Measurements from ENCODE around the gene SPTSSA.
"Not testable (repeated sequence)": the region's sequence is repeated elsewhere in the genome, so short reads cannot be mapped to it uniquely, and the experiment has no call there.

The SPTSSA gene

GRCh38 chr14:34470319-34470718 lies 8.3 kb upstream of the SPTSSA start:
- no peak for DNase-seq

- no peak for DNase-seq
Observed at GRCh38 chr14:34466691-34467090, 4.7 kb upstream of the SPTSSA start.

GRCh38 chr14:34465069-34465859 lies 3.2 kb upstream of the SPTSSA start:
- DNase-seq, result no peak

- DNase-seq, result no peak
Observed at GRCh38 chr14:34463598-34463961, 1.5 kb upstream of the SPTSSA start.

- peak; percentile 54 for DNase-seq
Observed at GRCh38 chr14:34461334-34462131, 507 bp downstream of the SPTSSA start.

GRCh38 chr14:34460841-34461240 lies 1.2 kb downstream of the SPTSSA start:
- DNase-seq, result no peak

GRCh38 chr14:34460295-34460694 lies 1.7 kb downstream of the SPTSSA start:
- no peak for DNase-seq

- no peak for DNase-seq
Observed at GRCh38 chr14:34457186-34457585, 4.9 kb downstream of the SPTSSA start.

GRCh38 chr14:34453226-34453625 lies 8.8 kb downstream of the SPTSSA start:
- DNase-seq, result no peak

- no peak for DNase-seq
Observed at GRCh38 chr14:34452258-34452822, 9.7 kb downstream of the SPTSSA start.

- DNase-seq, result peak; percentile 35
Observed at GRCh38 chr14:34450958-34451357, 11.1 kb downstream of the SPTSSA start.

- peak; percentile 86 for DNase-seq
Observed at GRCh38 chr14:34450542-34450915, 11.5 kb downstream of the SPTSSA start.

- DNase-seq, result peak; percentile 77
Observed at GRCh38 chr14:34449819-34450541, 12.1 kb downstream of the SPTSSA start.

- no peak for DNase-seq
Observed at GRCh38 chr14:34439090-34439489, 22.9 kb downstream of the SPTSSA start.

- no peak for DNase-seq
Observed at GRCh38 chr14:34438438-34438837, 23.6 kb downstream of the SPTSSA start.

GRCh38 chr14:34437729-34438080 lies 24.3 kb downstream of the SPTSSA start:
- no peak for DNase-seq

GRCh38 chr14:34436960-34437728 lies 24.9 kb downstream of the SPTSSA start:
- DNase-seq, result no peak

- DNase-seq, result no peak
Observed at GRCh38 chr14:34436118-34436905, 25.7 kb downstream of the SPTSSA start.

GRCh38 chr14:34433957-34434356 lies 28.1 kb downstream of the SPTSSA start:
- DNase-seq, result no peak

- not testable (repeated sequence) for DNase-seq
Observed at GRCh38 chr14:34428102-34428466, 34.0 kb downstream of the SPTSSA start.

All from NCI-H510A treated with DMSO at 0.1 percent for 48 hours (cell line).